NCI-H345 treated with DMSO at 0.1 percent for 48 hours (cell line): ENCODE data around the gene OR51B2.

Experiments used
- DNase-seq: peaks from one replicate; lab custom pipeline; 2025; ENCODE audit not compliant: unreplicated experiment; lab: John Stamatoyannopoulos, UW

OR51B2 gene

DNA sequence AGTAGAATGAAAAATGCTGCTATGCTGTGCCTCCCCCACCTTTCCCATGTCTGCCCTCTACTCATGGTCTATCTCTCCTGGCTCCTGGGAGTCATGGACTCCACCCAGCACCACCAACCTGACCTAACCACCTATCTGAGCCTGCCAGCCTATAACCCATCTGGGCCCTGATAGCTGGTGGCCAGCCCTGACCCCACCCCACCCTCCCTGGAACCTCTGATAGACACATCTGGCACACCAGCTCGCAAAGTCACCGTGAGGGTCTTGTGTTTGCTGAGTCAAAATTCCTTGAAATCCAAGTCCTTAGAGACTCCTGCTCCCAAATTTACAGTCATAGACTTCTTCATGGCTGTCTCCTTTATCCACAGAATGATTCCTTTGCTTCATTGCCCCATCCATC, 39.5 kb downstream of the OR51B2 start:
- no peak for DNase-seq

DNA sequence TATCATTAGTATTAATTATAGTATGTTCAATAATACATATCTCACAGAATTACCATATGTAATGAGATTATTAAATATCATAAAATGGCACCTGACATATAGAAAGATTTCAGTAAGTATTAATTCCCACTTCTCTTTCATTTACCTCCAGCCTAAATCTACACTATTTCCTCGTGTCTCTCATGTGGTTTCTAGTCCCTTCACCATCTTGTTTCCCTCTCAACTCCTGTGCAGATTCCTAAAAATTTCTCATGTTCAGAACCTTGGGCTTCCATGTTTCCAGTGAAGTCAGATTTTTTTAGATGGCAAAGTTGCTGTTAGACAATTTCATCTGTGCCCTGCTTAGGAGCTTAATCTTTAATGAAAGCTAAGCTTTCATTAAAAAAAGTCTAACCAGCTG, 40.2 kb downstream of the OR51B2 start:
- DNase-seq, result no peak

DNA sequence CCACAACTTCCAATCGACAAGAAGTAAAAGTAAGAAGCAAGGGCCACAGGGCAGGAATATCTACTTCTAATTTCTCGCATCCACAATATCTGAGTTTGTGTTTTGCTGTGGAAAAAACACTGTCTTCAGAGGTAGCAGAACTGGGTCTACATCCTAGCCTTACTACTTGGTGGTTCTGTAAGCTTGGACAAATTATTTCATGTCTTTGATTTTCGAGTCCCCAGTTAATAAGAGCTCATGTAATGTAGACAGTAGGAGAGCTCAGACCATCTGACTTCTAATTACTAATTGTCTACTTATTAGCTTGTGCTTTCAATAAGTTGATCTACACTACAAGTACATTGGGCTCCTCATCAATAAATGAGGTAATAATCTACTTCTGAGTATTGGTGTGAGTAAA, 41.0 kb downstream of the OR51B2 start:
- no peak for DNase-seq

DNA sequence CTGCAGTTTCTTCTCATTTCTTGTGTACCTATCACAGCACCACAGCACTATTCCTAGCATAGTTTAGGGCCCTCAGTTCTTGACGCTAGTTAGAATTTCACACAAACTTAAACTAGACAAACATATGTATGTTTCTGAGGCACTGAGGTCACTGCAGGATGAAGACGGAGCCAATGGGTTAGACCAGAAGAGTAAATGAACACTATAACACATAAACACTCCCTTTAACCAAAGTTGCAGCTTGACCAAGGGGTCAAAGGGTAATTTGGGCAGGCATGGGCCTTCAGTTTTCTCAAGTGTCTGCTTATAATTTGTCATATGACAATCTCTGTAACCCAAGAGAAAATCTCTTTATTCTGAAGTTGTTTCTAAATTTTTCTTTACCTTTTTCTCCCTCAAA, 41.5 kb downstream of the OR51B2 start:
- no peak for DNase-seq

DNA sequence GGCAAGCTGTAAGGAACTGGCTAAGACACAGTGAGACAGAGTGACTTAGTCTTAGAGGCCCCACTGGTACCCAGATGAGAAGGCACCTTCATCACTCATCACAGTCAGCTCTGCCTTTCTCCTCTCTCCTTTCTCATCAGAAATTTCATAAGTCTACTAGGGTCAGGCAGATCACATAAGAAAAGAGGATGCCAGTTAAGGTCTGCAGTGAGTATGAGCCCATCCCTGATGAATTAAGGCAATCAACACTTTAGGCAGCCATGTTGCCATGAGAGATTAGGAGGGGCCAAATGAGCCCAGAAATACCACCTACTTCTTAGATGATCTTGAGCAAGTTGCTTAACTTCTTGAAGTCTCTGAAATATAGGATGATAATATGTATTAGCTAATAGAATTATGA, 42.5 kb downstream of the OR51B2 start:
- no peak for DNase-seq

DNA sequence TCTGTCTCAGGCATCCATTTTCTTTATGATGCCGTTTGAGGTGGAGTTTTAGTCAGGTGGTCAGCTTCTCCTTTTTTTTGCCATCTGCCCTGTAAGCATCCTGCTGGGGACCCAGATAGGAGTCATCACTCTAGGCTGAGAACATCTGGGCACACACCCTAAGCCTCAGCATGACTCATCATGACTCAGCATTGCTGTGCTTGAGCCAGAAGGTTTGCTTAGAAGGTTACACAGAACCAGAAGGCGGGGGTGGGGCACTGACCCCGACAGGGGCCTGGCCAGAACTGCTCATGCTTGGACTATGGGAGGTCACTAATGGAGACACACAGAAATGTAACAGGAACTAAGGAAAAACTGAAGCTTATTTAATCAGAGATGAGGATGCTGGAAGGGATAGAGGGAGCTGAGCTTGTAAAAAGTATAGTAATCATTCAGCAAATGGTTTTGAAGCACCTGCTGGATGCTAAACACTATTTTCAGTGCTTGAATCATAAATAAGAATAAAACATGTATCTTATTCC, 43.5 kb downstream of the OR51B2 start:
- DNase-seq, result no peak

DNA sequence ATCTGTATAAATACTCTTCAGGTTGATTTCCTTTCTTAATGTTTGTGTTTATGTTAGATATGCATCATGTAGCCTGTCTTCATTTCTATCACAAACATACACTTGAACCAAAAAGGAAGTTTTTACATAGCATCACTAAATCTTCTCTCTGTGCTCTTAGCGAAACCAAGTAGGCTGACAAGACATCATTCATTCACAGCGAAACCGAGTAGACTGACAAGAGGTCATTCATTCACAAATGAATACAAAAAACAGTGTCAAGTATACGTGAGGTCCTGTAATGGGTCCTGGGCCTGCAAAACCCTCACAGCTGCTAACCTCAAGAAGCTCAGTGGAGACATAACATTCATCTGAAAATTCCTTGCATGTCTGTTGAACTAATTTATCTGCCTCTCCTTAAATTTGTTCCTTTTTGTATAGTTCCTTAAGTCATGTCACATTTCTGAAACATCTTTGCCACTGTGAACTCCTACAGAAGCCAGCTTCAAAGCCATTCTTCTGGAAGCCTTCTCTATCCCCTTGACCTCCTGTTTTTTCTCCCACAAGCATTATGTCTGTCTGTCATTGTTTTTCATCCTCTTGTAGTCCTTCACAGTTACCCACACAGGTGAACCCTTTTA, 44.5 kb downstream of the OR51B2 start:
- DNase-seq, result no peak

DNA sequence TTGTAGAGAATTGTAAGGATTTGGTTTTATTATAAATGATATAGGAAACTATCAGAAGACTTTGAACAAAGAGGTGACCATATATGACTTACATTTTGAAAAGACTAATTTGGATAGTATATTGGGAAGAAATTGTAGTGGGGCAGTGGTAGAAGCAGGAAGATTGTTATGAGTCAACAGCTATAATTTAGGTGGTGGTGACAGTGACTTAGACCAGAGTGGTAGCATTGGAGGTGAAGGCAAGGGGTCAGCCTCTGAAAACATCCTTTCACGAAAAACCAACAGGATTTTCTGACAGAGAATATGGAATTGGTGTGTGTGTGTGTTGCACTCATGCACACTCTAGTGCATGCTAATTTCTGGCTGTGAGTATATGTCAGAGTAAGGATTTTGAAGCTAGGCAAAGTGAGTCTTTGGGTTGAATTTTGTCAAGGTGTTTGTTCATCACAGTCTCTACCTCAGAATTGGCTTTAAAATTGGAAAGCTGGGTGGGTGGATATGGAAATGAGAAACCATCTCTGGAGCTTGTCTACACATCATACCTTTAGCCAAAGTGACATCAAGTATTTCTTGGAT, 46.2 kb downstream of the OR51B2 start:
- no peak for DNase-seq

DNA sequence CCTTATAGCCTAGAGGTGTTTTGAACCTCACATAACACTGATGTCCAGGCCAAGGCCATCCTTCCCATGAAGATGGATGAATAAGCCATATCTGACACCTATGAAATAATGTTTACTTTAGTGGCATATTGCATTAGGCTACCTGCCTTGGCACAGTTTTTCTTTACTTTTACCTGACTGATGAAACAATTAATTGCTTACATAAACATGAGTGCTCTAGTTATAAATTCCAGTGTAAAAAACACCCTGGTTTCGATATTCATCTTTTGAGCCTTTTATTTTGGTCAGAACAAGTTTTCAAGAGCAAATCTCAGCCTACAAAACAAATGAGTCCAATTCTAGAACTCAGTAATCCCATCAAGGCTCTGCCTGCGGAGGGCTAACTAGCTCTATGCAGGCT, 47.4 kb downstream of the OR51B2 start:
- DNase-seq, result no peak

DNA sequence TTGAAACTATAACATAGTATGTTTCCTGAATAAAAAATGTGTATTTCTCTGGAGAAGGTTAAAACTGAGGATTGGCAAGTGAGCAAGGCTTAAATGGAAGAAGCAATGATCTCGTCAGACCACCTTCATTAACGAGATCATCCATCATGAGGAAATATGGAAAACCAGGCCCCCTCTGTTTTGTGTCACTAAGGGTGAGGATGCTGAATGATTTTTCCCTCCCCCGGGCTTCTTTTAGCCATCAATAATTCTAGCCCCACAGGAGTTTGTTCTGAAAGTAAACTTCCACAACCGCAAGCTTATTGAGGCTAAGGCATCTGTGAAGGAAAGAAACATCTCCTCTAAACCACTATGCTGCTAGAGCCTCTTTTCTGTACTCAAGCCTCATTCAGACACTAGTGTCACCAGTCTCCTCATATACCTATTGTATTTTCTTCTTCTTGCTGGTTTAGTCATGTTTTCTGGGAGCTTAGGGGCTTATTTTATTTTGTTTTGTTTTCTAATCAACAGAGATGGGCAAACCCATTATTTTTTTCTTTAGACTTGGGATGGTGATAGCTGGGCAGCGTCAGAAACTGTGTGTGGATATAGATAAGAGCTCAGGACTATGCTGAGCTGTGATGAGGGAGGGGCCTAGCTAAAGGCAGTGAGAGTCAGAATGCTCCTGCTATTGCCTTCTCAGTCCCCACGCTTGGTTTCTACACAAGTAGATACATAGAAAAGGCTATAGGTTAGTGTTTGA, 48.6 kb downstream of the OR51B2 start:
- DNase-seq, result no peak

DNA sequence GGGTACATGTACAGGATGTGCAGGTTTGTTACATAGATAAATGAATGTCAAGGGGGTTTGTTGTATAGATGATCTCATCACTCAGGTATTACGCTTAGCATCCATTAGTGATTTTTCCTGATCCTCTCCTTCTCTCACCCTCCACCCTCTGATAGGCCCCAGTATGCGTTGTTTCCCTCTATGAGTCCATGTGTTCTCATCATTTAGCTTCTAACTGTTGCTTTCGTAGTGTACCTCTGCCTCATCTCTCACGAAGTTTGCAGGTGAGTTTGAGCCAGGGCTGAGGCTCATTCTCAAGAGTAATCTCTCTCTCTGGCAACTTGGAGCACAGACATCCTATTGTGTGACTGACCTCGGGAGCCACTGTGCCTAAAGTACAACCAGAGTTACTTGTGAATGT, 49.7 kb downstream of the OR51B2 start:
- DNase-seq, result no peak
